WTC11 (cell line): Measurements from ENCODE around the gene ARL5A.

Experiments
- CREM ChIP-seq: sonication (generic); formaldehyde crosslinking; IDR thresholded peaks from 2 replicates; pipeline ENCODE4 v1.8.1; 2022; ENCODE audit warnings: mild to moderate bottlenecking, missing genetic modification reagents, moderate library complexity
- CTCF ChIP-seq: fragments of 200-600 bp; IDR thresholded peaks from 2 replicates; pipeline ENCODE4 v1.8.0; 2022; ENCODE audit warnings: antibody characterized with exemption
- FOXP4 ChIP-seq: sonication (generic); formaldehyde crosslinking; IDR thresholded peaks from 2 replicates; pipeline ENCODE4 v1.8.0; 2022; ENCODE audit warnings: mild to moderate bottlenecking, missing genetic modification reagents
- STAT6 ChIP-seq: sonication (generic); formaldehyde crosslinking; conservative IDR thresholded peaks from 2 replicates; pipeline ENCODE4 v1.8.1; 2023; ENCODE audit warnings: mild to moderate bottlenecking, low read depth, missing genetic modification reagents, moderate library complexity

- TF ChIP-seq CTCF (no peak), STAT6 (no peak), CREM (no peak), FOXP4 (CRISPR knock-in tag) (no peak)
These were observed 31.4 kb downstream of the ARL5A start for GRCh38 chr2:151796774-151797173.
